HuH-7.5 (cell line): ENCODE data around the gene LMBR1L.
"Not testable (repeated sequence)": the region's sequence is repeated elsewhere in the genome, so short reads cannot be mapped to it uniquely, and the experiment has no call there.

Experiments
- DNase-seq: peaks from one replicate; pipeline ENCODE4 v3.0.0; 2011; ENCODE audit warnings: low spot score

Gene LMBR1L, protein sequence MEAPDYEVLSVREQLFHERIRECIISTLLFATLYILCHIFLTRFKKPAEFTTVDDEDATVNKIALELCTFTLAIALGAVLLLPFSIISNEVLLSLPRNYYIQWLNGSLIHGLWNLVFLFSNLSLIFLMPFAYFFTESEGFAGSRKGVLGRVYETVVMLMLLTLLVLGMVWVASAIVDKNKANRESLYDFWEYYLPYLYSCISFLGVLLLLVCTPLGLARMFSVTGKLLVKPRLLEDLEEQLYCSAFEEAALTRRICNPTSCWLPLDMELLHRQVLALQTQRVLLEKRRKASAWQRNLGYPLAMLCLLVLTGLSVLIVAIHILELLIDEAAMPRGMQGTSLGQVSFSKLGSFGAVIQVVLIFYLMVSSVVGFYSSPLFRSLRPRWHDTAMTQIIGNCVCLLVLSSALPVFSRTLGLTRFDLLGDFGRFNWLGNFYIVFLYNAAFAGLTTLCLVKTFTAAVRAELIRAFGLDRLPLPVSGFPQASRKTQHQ

DNA sequence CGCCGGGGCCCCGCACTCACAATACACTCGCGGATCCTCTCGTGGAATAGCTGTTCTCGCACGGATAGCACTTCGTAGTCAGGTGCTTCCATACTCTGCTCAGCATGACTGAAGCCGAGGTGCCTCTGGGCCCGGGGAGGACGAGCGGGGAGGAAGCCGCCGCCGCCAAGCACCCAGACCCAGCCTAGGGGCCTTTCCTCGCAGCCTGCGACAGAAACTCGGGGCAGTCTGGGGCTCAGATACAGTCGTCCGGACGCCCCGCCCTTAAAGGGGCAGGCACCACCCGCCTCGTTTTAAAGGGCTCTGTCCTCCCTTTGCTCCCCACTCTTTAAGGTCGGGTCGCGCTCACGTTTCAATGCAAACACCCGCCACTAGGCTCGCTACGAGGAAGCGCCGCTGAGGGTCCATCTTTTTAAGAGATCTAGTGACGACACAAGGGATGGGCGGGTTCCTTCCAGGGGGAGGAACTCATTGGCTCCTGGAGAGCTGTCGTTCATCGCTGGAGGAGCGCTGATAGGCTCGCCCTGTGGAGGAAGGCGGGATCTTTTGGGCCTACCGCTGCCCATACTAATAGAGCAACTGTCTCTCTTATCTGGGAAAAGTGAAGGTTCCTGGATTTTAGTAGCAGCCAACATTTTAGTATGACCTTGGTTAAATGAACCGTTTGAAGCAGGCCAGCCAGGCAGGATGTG, at the start of gene LMBR1L:
Gene LMBR1L, minus strand, starts transcription at position 384 of the 692 bp plus-strand sequence. Its CDS starts 292 bp downstream, at position 92.
- peak; percentile 98 for DNase-seq

DNA sequence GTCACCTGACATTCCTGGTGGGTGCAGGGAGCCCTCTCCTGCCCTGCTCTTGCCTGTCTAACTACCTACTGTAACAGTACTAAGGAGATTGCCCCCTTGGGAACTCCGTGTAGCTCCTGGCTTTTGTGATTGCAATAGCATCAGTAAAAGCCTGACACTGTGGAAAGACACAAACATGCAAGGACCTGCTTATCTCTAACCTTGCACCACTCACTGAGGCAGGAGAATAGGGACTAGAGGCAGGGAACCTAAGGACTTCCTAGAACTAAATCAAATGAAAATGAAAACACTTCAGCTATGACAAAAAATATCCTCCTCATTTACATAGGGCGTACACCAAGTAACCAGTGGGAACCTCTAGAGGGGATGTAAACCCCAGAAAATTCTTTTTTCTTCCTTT, 49.8 kb upstream of the LMBR1L start:
- DNase-seq: no peak

DNA sequence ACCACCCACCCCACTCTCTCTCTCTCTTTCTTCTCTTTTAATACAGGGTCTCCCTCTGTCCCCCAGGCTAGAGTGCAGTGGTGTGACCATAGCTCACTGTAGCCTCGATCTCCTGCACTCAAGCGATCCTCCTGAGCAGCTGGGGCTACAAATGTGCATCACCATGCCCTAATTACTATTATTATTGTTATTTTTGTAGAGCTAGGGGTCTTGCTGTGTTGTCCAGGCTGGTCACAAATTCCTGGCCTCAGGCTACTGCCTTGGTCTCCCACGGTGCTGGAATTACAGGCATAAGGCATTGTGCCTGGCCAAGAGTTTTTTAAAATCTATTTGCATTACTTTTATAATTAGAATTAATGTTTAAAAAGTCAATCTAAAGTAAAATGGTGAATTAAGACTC, 43.6 kb upstream of the LMBR1L start:
- no peak for DNase-seq

DNA sequence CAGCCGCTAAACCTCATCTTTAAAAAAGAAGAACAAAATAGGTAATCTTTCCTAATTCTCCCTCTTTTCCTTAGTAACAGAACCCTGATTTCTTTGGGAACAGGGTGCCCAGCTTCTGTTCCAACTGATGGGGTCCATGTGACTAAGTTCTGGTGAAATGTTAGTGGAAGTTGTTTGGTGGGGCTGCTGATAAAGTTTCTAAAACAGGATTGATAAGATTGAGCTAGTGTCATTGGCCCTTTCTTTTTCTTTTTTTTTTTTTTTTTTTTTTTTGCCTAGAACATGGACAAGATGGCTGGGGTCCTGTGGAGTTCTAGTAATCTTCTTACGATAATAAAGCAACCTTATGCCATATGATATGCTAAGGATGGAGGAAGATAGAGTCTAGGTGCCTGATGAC, 36.7 kb upstream of the LMBR1L start:
- DNase-seq: no peak

DNA sequence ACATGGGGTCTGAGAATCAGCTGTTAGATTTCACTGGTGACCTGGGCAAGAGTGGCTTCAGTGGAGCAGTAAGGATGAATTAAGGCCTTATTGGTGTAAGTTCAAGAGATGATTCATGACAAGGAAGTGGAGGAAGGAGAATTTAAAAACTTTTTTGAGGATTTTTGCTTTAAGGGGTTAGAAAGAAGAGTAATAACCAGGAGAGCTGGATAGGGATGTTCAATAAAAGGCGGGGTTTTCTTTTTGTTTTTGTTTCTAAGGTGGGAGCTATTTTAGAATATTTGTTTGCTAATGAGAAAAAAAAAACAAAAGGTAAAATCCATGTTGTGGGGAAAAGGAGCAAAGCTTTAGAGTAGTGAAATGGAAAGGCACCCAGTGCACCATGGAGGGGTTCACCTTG, 35.8 kb upstream of the LMBR1L start:
- DNase-seq: no peak

DNA sequence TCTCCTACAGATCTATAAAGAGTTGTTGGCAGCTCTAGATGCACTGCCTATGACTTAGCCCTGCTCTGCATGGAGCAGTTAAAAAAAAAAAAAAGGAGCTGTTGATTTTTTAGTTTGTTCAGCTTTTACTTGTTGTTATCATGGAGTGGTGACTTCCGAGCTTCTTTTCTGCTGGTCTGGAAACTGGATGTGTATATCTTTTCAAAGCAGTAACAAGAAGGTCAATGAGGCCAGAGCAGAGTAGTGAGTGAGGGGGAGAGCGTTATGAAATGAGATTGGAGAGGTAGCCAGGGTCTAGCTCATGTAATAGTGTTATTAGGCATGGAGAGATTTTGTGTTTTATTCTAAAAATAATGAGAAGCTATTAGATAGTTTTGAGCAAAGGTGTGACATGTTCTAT, 33.7 kb upstream of the LMBR1L start:
- DNase-seq: no peak

DNA sequence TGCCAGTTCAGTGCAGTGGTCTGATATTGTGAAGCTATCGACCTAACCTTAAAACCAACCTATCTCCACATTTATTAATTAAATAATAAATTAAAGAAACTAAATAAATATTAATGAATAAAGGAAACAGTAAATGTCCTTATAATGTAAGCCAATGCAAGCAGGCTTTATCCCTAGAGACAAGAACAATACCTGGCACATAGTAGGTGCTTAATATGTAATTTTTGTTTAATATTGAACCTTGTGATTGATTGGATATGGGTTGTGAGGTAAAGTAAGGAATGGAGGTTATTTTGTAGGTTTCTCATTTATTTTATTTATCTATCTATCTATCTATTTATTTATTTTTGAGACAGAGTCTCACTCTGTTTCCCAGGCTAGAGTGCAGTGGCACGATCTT, 28.4 kb upstream of the LMBR1L start:
- DNase-seq: no peak

DNA sequence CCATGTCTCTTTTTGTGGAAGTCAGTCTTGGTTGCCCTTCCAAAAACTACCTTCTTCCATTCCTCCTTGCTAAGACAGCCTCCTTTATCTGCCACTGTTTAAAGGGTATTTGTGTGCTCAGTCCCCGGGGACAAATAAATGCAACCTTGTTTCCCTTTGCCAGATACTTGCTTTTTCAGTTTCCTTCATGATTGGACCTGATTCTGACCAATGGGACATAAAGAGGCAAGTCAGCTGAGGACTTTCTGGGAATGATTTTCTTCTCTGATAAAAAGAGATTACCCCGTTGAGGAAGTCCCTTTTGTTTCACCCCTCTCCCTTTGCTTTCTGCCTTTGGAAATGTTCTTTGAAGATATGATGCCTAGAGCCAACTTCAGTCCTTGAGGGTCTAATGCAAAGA, 27.9 kb upstream of the LMBR1L start:
- no peak for DNase-seq

DNA sequence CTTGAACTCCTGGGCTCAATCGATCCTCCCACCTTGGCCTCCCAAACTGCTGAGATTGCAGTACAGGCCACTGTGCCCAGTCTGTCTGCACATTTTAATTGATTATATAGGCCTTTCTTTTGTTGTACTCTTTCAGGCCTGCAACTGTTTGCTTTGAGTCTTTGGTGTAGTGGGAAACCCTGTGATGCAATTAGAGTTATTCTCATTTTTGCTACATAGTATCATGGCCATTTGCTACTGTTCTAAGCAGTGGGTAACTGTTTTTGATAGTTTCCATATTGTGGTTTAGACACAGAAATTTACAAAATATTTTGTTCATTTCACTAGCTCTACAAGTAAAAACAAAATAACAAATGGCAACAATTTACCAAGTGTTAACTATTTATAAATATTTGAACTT, 26.8 kb upstream of the LMBR1L start:
- DNase-seq: no peak

DNA sequence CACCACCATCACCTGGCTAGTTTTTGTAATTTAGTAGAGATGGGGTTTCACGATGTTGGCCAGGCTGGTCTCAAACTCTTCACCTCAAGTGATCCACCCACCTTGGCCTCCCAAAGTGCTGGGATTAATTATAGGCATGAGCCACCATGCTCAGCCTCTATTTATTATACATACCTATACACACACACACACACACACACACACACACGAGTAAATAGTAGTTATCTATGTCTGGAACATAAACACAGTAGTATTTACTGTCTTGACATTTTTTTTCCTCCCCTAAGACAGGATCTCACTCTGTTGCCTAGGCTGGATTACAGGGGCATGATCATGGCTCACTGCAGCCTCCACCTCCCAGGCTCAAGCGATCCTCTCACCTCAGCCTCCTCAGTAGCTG, 26.4 kb upstream of the LMBR1L start:
- DNase-seq: not testable (repeated sequence)

DNA sequence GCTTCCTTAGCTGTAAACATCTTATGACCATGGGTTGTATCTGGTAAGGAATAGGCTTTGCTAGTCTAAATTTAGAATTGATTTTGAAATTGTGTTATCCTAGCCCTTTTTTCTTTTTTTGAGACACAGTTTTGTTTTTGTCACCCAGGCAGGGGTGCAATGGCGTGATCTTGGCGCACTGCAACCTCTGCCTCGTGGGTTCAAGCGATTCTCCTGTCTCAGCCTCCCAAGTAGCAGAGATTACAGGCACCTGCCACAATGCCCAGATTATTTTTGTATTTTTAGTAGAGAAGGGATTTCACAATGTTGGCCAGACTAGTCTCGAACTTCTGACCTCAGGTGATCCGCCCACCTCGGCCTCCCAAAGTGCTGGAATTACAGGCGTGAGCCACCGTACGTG, 22.9 kb upstream of the LMBR1L start:
- no peak for DNase-seq

DNA sequence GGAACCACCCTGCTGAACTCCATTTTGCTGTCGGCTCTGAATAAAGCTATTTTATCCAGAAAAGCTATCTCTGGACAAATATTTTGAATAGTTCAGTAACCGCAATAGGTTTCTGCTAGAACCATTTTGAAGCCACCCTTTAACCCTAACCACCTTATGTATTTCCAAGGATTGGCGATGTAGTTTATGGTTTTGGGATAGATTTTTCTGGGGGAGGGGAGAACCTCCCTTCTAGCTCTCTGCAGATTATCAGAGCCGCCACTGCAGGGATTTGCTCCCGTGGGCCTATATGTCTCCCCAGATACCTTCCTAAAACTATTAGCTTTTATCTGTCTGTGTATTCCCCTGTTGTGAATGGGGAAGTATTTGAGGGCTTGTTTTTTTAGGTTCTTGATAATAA, 22.4 kb upstream of the LMBR1L start:
- DNase-seq: no peak

DNA sequence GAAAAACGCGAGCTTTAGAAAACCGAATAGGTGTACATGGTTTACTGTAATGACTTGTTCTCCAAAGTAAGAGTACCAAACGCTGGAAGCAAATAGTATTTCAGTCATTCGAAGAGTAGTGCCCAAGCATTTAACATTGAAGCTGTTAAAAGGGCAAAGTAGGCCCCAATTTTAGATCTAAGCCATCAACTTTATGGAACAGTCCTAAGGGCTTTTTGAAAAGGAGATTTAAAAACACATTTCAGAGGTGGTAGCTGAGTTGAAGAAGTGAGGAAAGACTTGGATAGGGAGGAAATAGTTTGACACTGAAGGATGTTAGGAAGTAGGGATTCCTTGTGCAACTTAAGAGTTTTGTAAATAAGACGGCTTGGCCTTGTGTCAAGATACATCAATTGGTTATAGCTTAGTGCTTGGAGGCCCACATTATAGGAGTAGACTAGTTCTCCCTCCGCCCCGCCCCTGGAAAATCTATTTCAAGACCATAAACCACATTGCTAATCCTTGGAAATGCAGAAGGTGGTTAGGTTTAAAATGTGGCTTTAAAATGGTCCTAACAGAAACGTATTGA, 21.3 kb upstream of the LMBR1L start:
- no peak for DNase-seq

DNA sequence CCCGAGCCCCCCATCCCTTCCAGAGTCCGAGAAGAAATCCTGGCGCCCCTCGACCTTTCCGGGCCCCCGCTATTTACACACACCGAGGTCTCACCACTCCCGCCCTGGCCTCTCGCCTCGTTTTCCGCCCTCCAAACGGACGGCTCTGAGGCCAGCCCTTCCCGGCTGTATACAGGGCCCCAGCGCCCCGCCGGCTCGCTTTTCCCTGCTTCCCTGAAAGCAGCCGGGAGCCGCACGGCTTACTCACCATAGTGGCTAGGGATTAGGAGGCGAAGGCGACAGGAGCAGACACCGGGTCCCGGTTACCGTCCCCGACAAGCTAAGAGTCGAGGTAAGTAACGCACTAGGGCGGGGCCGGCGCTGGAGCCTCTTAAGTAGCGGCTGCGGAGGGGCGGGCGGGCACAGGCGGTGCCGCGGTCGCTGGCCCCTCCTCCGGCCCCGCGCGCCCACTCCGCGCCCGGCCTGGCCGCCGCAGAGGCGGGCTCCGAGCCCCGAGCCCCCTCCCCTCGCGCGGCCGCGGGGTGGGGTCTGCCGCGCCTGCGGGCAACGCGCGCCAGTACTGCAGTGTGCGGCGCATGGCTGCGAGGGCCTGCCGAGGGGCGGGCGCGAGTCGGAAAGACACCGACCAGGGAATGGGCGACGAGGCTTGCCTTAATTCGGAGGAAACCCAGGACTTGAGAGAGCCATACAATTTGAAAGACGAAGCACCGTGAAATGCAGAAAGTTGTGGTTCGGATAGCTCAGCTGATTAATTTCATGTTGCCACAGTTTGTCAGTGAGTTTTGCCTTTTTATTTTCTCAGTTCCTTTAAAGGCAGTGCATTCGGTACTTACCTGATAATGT, 20.6 kb upstream of the LMBR1L start, which contains the start of gene TUBA1B:
Gene TUBA1B, minus strand, starts transcription at position 345 of the 843 bp plus-strand sequence. Its CDS starts 95 bp downstream, at position 250.
- DNase-seq: peak; percentile 79

DNA sequence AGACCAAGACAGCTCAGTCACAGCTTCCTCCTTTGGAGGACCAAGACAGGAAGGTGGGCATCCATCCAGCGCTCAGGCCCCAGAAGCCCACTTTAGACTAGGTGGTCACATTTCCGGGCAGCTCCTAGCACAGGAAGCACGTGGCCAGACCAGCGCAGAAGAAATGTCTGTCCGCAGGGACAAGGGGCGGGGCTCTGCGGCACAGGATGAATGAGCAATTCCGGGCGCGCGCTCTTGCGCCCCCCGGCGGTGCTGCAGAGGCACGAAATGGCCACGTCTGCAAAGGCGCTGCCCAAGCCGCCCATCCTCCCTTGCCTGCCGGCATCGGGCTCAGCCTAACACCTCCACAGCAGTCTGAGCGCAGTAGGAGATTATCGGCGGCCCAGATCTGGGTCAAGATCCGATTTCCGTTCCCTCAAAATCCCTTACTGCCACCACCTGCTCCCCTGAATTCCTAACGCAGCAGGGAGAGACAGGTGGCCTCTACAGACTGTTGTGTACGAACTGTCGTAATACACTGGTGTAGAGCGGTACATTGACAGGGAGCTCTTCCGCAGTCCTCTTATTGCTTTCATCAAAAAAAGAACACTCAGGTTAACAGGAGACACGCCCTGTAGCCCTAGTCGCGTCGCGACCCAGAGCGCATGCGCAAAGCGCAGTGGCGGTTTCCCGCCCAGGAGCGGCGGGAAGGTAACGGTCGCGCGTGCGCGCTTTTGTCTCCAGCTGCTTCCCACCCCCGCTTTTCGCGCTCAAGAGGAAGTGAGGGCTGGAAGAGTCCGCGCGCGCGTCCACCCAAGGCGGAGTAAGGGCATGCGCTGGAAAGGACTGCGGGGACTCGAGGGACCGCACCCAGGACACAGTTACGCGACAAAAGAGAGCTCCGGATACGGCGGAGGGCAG, 19.8 kb upstream of the LMBR1L start:
- DNase-seq: peak; percentile 82

DNA sequence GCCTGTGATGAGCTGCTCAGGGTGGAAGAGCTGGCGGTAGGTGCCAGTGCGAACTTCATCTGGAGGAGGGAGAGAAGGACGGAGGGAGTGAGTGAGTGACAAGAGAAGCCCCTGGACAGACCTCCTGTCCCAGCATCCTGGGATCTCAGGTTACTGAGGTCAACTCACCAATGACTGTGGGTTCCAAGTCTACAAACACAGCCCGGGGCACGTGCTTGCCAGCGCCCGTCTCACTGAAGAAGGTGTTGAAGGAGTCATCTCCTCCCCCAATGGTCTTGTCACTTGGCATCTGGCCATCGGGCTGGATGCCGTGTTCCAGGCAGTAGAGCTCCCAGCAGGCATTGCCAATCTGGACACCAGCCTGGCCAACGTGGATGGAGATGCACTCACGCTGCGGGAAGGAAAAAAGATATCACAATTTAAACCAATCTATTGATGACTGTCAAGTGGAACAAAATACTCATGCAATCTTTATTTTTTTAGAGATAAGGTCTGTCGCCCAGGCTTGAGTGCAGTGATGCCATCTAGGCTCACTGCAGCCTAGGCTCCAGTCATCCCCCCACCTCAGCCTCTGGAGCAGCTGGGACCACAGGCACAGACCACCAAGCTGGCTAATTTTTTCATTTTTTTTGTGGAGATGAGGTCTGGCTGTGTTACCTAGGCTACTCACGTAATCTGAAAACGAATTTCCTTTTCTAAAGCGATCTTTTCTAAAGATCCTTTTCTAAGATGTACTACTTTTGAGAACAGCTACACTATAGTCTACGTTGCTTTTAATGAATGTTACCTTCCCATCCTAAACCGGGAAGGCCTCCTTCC, 18.9 kb upstream of the LMBR1L start:
- DNase-seq: no peak

DNA sequence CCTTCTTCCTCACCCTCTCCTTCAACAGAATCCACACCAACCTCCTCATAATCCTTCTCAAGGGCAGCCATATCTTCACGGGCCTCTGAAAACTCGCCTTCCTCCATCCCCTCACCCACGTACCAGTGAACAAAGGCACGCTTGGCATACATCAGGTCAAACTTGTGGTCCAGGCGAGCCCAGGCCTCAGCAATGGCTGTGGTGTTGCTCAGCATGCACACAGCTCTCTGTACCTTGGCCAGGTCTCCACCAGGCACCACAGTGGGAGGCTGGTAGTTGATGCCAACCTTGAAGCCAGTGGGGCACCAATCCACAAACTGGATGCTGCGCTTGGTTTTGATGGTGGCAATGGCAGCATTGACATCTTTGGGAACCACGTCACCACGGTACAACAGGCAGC, 17.3 kb upstream of the LMBR1L start:
- not testable (repeated sequence) for DNase-seq

DNA sequence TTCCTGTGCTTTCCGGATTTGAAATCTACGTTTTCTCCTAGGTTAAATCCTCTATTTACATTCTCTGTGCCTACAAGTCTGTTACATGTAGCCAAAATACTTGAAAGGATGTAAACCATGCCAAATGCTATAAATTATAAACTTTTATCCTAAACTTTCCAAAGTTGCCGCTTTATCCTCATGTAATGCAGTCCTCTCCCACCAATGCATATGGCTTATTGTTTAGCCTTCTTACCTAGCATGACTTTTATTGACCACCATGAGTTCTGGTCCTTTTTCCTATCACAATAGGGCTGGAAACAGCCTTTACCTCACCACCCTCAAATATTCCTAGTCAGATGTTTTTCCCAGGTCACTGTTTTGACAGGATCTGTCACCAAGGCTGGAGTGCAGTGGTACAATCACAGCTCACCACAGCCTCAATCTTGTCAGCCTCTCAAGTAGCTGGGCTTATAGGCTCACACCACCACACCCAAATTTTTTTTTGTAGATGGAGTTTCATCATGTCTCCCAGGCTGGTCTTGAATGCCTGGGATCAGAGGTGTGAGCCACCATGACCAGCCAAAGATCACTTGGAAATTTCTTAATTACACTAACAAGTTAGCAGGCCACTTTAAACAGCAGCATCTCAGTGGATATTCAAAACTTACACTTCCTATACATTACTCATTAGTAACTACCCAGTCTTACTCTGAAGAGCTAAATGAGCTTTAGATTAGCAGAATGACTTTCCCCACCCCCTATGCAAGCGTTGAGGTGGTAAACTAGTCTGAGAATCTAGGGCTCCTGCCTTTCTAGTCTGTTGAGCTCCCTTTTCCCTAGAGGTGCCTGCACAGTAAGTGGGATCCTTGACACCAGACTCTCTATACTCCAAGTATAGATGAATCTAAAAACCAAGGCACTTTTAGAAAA, 16.5 kb upstream of the LMBR1L start:
- no peak for DNase-seq
